GM12878 (cell line): ENCODE measurements around the gene STARD10. TPM values are rescaled to one million over a fixed set of nuclear protein-coding genes. Genes with fewer than 3 reads are reported as not detected.

Source experiments
- ATAC-seq: fragments of 200-7000 bp; cut with Tn5 transposase; 3 replicates; pipeline ENCODE4 v1.9.1; 2020; ENCODE audit warnings: mild to moderate bottlenecking, moderate library complexity
- BruUV-seq: library from RNA; stranded (reverse); fragments of 400-500 nt; replicated peaks from 2 replicates; lab custom pipeline; 2021; lab: Mats Ljungman, UMichigan
- CTCF ChIA-PET: fragments of 300-600 bp; sonication (Branson Sonifier 250); formaldehyde crosslinking; extraction: SDS; loops from one replicate; lab custom pipeline; 2021; ENCODE audit warnings: inconsistent platforms; lab: Yijun Ruan, JAX
- POLR2A ChIA-PET: fragments of 350-600 bp; formaldehyde crosslinking; extraction: SDS; loops from one replicate; lab custom pipeline; 2021; ENCODE audit warnings: inconsistent platforms; lab: Charles Lee
- RAD21 ChIA-PET: fragments of 300-600 bp; sonication (Branson Sonifier 250); formaldehyde crosslinking; loops from one replicate; lab custom pipeline; 2023; ENCODE audit warnings: antibody characterized with exemption; ENCODE audit not compliant: unreplicated experiment; lab: Charles Lee
- SMC1A ChIA-PET: fragments of 300-600 bp; sonication (Branson Sonifier 250); formaldehyde crosslinking; loops from one replicate; lab custom pipeline; 2023; ENCODE audit not compliant: unreplicated experiment, uncharacterized antibody; lab: Charles Lee
- DNase-seq: peaks from one replicate; pipeline ENCODE4 v3.0.0-alpha.2; 2011; ENCODE audit warnings: low read depth, low spot score
- FAIRE-seq: peaks from 3 replicates; lab custom pipeline; 2011; peaks lifted over from hg19 to GRCh38; lab: Jason Lieb, UNC
- H2AFZ ChIP-seq: 2 replicates; pipeline ENCODE4 v1.6.0; 2011; ENCODE audit warnings: low read depth, low read length, control low read depth; ENCODE audit not compliant: control insufficient read depth
- H3K27ac ChIP-seq: 2 replicates; pipeline ENCODE4 v1.5.1; 2011; ENCODE audit warnings: control low read depth; ENCODE audit not compliant: control insufficient read depth, insufficient read depth
- H3K27me3 ChIP-seq, 2 experiments: replicated peaks in 1 of 2; 2 replicates each; pipeline versions ENCODE4 v1.6.0 to v1.6.1; 2011; ENCODE audit warnings: low read length in 1 of 2; ENCODE audit not compliant: control insufficient read depth in 2 of 2, insufficient read depth in 2 of 2
- H3K36me3 ChIP-seq, 2 experiments: 2 replicates each; pipeline ENCODE4 v1.5.1; 2011; ENCODE audit warnings: low read length in 1 of 2; ENCODE audit not compliant: control insufficient read depth in 2 of 2, insufficient read depth in 2 of 2
- H3K4me1 ChIP-seq: 2 replicates; pipeline ENCODE4 v1.6.1; 2011; ENCODE audit warnings: mild to moderate bottlenecking, low read length, moderate library complexity, mixed read lengths; ENCODE audit not compliant: control insufficient read depth, insufficient read depth
- H3K4me2 ChIP-seq: 2 replicates; pipeline ENCODE4 v1.6.0; 2011; ENCODE audit warnings: control low read depth; ENCODE audit not compliant: control insufficient read depth, insufficient read depth
- H3K4me3 ChIP-seq: fragments of 200-600 bp; sonication (generic); 2 replicates; pipeline ENCODE4 v1.5.1; 2016
- H3K79me2 ChIP-seq: 2 replicates; pipeline ENCODE4 v1.6.0; 2011; ENCODE audit warnings: low read length; ENCODE audit not compliant: control insufficient read depth, insufficient read depth
- H3K9ac ChIP-seq: 2 replicates; pipeline ENCODE4 v1.8.0; 2011; ENCODE audit warnings: low read length, control low read depth, mixed read lengths; ENCODE audit not compliant: control insufficient read depth, insufficient read depth
- H3K9me3 ChIP-seq: replicated peaks from 3 replicates; pipeline ENCODE4 v1.5.1; 2011; ENCODE audit warnings: mild to moderate bottlenecking, low read length; ENCODE audit not compliant: control insufficient read depth, insufficient read depth
- H4K20me1 ChIP-seq: 2 replicates; pipeline ENCODE4 v1.6.0; 2011; ENCODE audit not compliant: control insufficient read depth, insufficient read depth
- CHD2 ChIP-seq: IDR thresholded peaks from 2 replicates; pipeline ENCODE4 v1.6.1; 2011; ENCODE audit warnings: low read depth, low read length, improper control_type of control experiment, borderline replicate concordance
- FOXM1 ChIP-seq: IDR thresholded peaks from 2 replicates; pipeline ENCODE4 v1.6.1; 2012; ENCODE audit warnings: low read depth, mild to moderate bottlenecking, inconsistent platforms, low read length, moderate library complexity
- GABPA ChIP-seq: IDR thresholded peaks from 2 replicates; pipeline ENCODE4 v1.6.1; 2014; ENCODE audit warnings: antibody characterized with exemption, low read depth, mild to moderate bottlenecking, inconsistent platforms
- MAX ChIP-seq: IDR thresholded peaks from 2 replicates; pipeline ENCODE4 v1.6.1; 2012; ENCODE audit warnings: low read depth, low read length, improper control_type of control experiment
- POLR2AphosphoS2 ChIP-seq: IDR thresholded peaks from 2 replicates; pipeline ENCODE4 v1.6.1; 2011; ENCODE audit warnings: low read depth, mild to moderate bottlenecking, low read length, improper control_type of control experiment, moderate library complexity
- RAD51 ChIP-seq: fragments of 450-650 bp; IDR thresholded peaks from 2 replicates; pipeline ENCODE4 v1.6.1; 2016; ENCODE audit warnings: moderate library complexity, mild to moderate bottlenecking, inconsistent platforms
- SPI1 ChIP-seq: IDR thresholded peaks from 2 replicates; pipeline ENCODE4 v1.6.1; 2011; ENCODE audit warnings: low read depth, mild to moderate bottlenecking, low read length, moderate library complexity, borderline replicate concordance; ENCODE audit not compliant: insufficient read depth
- WGBS: methylation state at CpG from one replicate; pipeline ENCODE4 v1.1.6; 2016; ENCODE audit warnings: low lambda C conversion rate; ENCODE audit not compliant: insufficient replicate concordance, insufficient coverage; ENCODE audit errors: missing lambda C conversion rate; 5-methylcytosine and 5-hydroxymethylcytosine counted together
- in situ Hi-C: fragments of 300-500 bp; cut with MboI; formaldehyde crosslinking; loops from 9 replicates; pipeline ENCODE4 v1.14.3; 2018; ENCODE audit warnings: mixed read lengths
- intact Hi-C: fragments of 100-400 bp; cut with micrococcal nuclease; formaldehyde crosslinking; loops from one replicate; pipeline ENCODE4 v1.14.2; 2022; ENCODE audit not compliant: unreplicated experiment
- polyA plus RNA-seq, 11 experiments: library from polyadenylated mRNA; depleted of rRNA in 4 of 11; unstranded in 6 of 11; stranded (reverse) in 5 of 11; fragments of >200 nt; fragmentation: Nextera tagmentation in 4 of 11; fragmentation: Illumina TruSeq in 1 of 11; extraction: Ambion mirVana in 4 of 11; extraction: Trizol in 1 of 11; gene quantifications; 1 replicate in 1 of 11; 2 replicates in 10 of 11; pipeline versions ENCODE4 v1.2.1 to v1.2.3, GENCODE V29; 2011 to 2016; ENCODE audit warnings: inconsistent platforms in 2 of 11, missing spikeins in 2 of 11, low read depth in 1 of 11
- total RNA-seq, 4 experiments: library from RNA; depleted of rRNA in 3 of 4; stranded (reverse); fragments of >200 nt in 3 of 4; fragmentation: Illumina TruSeq in 1 of 4; extraction: Trizol in 1 of 4; gene quantifications; 2 replicates each; pipeline versions ENCODE4 v1.2.1 to v1.2.3, GENCODE V29; 2013 to 2021

The STARD10 gene
- total and polyA plus RNA-seq, 10 of the 15 experiments (the other 5 are each of a cell fraction or from before 2014, with no cell fraction given) = 0.15 to 43.2 (median 23.1) TPM

DNA sequence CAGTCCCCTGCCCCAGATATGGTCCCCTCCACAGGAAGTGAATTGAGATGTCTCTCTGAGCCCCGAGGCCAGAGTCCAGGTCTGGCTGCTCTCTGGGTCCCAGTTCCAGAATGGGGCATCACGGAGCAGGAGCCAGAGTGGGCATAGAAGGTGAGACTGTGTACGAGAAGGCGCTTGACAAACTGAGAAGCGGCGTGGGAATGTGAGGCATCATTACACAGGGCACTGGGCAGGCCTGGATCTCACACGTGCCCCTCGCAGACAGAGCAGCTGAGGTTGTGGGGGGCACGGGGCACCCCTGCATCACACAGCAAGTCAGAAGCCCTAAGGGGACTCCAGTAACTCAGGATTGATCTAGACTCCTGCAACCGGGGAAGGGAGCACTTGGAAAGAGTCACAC lies 9.2 kb downstream of the STARD10 start:
- 72% methylated on average over 10 of the region's 10 CpGs for WGBS
- H3K36me3 ChIP-seq = no peaks in the 10 kb centered on the region
- in situ Hi-C loops = no loop called here
- H3K79me2 ChIP-seq = no peaks in the 10 kb centered on the region
- ChIA-PET CTCF (interaction anchor here (0.7 to 15.0 kb wide), 3 partner anchors 9 to 62 kb away, joined by 3 to 469 read pairs (median 65); partner anchors contain the start of gene STARD10), RAD21 (no interaction called here), POLR2A (no interaction called here), SMC1A (no interaction called here)
- ATAC-seq = no peak
- intact Hi-C loops = no loop called here
- H3K27ac ChIP-seq = no peak overlapping the region
- no peak for FAIRE-seq
- H3K9ac ChIP-seq = no peak overlapping the region
- no TSS peak for BruUV-seq
- no peak for DNase-seq
- no peaks in the 10 kb centered on the region for H4K20me1 ChIP-seq
- no peak overlapping the region for H3K4me2 ChIP-seq
- TF ChIP-seq GABPA = no peak
- no peak for TF ChIP-seq RAD51
- no peak for TF ChIP-seq SPI1
- no peak for TF ChIP-seq CHD2
- H3K4me1 ChIP-seq = peaks cover 30% of the 10 kb centered on the region
- no peak overlapping the region for H3K4me3 ChIP-seq
- no peaks in the 10 kb centered on the region for H3K9me3 ChIP-seq
- no peaks in the 10 kb centered on the region for H3K27me3 ChIP-seq
- no peak overlapping the region for H2AFZ ChIP-seq

DNA sequence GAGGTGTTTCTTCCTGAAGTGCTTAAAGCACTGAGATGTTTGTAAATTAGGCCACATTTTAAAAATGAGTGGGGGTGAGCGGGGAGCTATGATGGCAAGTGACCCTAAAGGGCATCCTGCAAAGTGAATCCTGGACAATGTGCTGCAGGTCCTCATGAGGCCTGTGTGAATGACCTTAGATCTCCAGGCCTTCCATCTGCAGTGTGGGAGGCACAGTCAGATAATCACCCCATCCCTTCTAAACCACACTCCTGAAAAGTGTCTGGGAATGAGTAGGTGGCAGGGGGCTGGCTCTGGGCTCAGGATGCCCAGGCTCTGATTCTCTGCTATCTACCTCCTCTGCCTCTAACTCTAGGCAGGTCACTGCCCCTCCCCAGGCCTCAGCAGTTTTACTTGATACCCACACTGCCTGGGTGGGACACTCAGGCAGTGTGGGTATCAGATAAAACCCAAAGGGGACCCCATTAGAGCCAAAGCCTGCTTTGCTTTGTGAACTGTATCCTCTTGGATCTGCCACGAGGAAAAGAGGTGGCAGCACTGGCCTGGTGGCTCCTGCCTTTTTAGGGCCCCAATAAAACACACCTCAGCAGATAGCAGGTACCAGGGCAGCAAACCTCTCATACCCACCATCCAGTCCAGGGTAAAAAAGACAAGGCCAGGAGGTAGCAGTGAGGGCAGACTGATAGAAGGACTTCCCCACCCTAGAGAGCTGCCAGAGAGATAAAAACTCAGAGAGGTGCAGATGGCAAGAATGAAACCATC lies 10.5 kb downstream of the STARD10 start:
- RAD21 ChIA-PET = interaction anchor here (0.8 to 2.3 kb wide), 6 partner anchors 10 to 61 kb away, joined by 3 to 24 read pairs (median 7); partner anchors contain the start of gene STARD10
- no peaks in the 10 kb centered on the region for H4K20me1 ChIP-seq
- intact Hi-C loops (no loop called here), in situ Hi-C loops (no loop called here)
- SMC1A ChIA-PET = interaction anchor here (0.9 to 1.8 kb wide), 3 partner anchors 9 to 58 kb away, joined by 3 to 13 read pairs (median 6); no protein-coding TSS in a partner anchor
- no TSS peak for BruUV-seq
- H3K4me3 ChIP-seq = no peak overlapping the region
- CTCF ChIA-PET = interaction anchor here (8.2 to 15.0 kb wide), 2 partner anchors 10 to 57 kb away, joined by 65 to 469 read pairs; partner anchors contain the start of gene STARD10
- no peak overlapping the region for H3K4me2 ChIP-seq
- H3K9me3 ChIP-seq = no peaks in the 10 kb centered on the region
- no peak overlapping the region for H2AFZ ChIP-seq
- 75% methylated on average over 2 of the region's 2 CpGs for WGBS
- H3K27ac ChIP-seq = no peak overlapping the region
- no peaks in the 10 kb centered on the region for H3K79me2 ChIP-seq
- no peaks in the 10 kb centered on the region for H3K36me3 ChIP-seq
- peaks cover 29% of the 10 kb centered on the region for H3K4me1 ChIP-seq
- POLR2A ChIA-PET = interaction anchor here (2.3 kb wide), 1 partner anchor 10 kb away, joined by 19 read pairs; the partner anchor contains the start of gene STARD10
- FAIRE-seq = no peak
- no peak for DNase-seq
- no peaks in the 10 kb centered on the region for H3K27me3 ChIP-seq
- no peak overlapping the region for H3K9ac ChIP-seq
- no peak for ATAC-seq
- TF ChIP-seq MAX (no peak), POLR2AphosphoS2 (no peak), FOXM1 (no peak)
